GM19193 (cell line): ENCODE measurements around the gene STXBP1.

Experiments used
- POLR2A ChIP-seq: IDR thresholded peaks from 4 replicates; pipeline ENCODE4 v1.6.1; 2011; ENCODE audit not compliant: insufficient read depth, insufficient read length; ENCODE audit errors: extremely low read depth

The STXBP1 gene

DNA sequence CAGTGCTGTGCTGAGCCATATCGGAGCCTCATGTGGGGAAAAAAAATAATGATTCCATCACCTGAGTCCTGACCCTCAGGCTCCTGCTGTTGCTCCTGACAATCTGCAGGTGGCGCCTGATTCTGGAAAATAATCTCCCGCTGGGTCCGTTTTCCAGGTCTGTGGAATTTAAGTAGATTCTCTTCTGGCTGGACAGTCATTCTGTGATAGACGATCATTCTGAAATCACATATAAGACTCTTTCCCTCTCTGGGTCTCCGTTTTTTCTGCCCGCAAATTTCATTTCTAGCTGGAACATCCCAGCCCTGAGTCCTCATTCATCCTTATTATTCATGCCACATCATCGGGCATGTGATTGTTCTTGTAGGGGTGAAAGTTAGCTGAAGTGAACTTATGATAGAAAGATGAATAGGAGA, 22.1 kb upstream of the STXBP1 start:
- TF ChIP-seq POLR2A: no peak

DNA sequence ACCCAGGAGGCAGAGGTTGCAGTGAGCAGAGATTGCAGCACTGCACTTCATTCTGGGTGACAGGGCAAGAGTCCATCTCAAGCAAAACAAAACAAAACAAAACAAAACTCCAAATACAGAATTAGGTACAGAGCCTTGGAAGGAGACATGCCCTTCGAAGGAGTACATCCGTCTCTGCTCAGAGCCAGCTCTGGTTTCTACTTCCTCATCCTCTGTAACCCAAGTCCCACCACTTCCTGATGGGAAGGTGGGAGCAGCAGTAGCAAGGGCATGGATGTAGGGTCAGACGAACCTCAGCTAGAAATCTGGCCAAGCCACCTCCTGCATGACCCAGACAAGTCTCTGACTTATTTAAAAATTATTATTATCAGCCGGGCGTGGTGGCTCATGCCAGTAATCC, 16.5 kb upstream of the STXBP1 start:
- TF ChIP-seq POLR2A: no peak

DNA sequence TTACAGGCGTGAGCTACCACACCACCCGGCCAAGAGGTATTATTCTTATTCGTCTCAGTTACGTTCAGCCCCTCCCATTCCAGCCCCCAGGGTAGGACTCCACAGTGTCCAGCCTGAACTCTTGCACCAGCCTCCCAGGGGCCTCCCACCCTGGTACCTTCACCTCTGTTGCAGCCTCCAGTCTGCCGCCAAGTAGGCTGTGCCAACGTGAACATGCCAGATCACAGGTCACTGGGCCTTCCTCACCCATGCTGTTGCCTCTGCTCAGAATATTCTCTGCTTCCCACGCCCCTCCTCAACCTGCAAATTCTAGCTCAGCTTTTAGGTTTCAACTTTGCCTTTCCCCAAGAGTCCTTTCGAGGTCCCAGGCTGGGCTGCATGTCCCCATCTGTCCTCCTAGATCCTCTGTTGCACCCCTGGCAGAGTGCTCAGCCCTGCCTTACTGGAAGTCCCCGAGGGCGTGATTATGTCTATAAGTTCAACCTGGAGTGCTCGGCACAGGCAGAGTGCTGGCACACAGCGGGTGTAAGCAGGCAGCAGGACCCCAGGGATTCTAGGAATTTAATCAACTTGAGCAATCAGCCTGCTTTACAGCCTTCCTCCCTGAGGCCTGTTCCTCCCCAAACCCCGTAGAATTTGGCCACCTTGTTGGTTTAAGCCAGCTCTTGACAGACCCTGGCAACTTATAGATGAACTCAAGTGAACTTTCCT, 13.1 kb upstream of the STXBP1 start:
- TF ChIP-seq POLR2A: no peak

DNA sequence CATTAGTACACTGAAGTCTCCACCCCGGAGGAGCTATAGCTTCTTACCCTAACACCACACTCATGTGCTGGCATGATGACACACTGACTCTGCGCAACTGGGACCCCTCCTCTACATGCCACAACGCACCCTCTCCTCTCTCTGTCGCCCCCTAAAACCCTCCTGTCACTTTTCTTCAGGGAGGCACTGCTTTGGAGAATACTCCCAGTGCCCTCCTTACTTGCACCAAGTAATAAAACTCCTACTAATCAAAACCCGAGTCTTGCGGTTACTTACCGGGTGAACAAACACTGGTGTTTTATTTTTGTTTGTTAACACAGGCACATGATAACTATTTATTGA, 12.6 kb upstream of the STXBP1 start:
- TF ChIP-seq POLR2A: no peak

DNA sequence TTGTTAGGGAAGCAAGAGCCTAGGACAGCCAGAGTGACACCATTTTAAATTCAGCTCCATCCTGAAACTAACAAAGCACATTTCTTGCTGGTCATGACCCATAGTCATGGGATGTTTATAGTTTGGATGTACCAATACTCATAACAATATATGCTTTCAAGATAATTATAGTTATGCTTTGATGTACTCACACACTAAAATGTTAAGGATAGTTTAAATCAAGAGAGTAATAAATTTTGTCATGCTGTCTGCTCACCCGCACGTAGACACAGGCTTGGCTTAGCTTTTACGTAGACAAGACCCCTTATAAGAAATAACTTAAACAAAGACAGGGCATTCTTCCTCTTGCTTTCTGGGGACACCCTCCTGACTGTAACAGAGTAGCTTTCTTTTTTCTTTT, 8.9 kb upstream of the STXBP1 start:
- no peak for TF ChIP-seq POLR2A

DNA sequence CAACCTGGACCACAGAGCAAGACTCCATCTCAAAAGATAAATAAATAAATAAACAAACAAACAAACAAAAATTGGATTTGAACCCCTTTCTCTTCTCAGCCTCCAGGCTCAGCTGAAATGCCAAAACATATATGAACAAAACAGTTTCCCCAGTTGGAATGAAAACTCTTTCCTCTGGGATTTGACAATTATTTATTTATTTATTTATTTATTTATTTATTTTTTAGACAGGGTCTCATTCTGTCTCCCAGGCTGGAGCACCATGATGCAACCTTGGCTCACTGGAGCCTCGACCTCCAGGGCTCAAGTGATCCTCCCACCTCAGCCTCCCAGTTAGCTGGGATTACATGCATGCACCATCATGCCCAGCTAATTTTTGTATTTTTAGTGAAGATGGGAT, 6.0 kb upstream of the STXBP1 start:
- TF ChIP-seq POLR2A: no peak

DNA sequence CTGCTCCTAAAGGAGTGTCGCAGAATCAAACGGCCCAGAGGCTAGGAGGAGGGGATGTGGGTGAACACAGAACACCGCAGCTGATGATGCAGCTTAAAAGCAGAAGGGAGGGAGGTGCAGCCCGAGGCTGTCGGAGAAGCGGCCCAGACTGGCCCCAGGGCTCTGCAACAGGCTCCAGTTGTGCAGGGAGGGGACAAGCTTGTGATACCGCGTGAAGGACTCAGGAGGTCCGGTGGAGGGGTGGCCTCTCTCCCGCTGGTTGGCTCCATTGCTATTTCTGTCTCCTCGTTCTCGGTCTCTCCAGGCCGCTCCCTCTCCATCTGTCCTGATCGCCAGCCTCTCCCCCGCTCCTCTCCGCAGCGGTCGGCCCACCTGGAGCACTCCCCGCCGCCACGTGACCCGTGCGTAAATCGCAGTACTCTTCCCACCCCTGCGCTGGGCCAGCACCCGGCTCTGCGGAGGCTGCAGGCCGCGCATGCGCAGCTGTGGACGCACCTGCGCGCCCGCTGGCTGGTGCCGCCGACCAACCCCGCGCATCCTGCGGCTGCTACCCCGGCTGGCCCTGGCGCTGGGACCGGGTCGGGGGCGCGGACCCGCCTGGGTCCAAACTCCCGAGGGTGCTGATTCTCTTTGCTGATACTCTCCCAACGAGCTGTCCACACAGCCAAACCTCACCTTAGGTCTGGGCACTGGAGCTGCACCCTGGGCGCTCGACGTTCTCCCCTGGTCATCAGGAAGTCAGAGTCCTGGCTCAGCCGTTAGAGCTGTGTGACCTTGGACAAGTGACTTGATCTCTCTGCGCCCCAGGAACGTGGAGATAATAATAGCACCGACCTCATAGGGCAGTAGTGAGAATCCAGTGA, 3.7 kb upstream of the STXBP1 start:
- TF ChIP-seq POLR2A: no peak

DNA sequence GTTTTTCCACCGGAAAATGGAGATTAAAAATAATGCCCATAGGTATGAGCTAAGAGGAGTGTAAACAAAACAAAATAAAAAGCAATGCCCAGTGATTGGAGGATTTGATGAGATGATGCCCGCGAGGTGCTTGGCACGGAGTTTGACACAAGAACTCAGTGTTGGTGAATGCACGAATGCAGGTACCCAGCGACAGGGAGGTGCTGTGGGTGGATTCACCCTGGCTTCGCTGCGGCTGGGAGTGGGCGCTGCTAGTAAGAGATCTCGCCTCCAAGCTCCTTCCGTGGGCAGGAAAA, 526 bp upstream of the STXBP1 start:
- TF ChIP-seq POLR2A: no peak

DNA sequence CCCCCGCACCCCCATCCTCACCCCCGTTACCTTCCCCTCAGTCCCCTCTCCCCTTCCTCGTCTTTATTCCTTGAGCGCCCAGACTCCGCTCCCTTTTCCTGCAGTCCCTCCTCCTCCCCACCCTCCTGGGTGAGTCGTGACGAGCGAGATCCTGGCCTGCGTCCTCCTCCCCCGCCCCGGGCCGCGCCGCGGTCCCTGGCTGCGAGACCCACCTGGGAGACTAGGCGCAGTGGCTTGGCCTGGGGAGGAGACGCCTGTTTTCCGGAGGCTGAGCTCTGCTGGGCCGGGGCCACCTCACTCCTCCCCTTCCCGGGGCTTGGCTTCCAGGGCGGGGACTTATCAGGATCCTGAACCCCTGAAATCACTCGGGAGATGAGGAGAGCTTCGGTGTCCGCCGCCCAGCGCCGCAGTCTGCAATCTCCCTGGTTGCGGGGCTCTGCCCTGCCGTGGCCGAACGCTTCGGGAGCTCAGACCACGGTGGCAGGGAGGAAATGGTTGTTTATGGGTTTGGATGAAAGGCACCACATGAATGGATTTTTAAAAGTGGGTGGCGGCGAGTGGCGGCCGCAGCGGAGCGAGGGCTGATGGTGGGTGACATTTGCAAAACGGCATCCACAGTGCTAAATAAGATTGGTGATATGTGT, 984 bp downstream of the STXBP1 start:
- TF ChIP-seq POLR2A: no peak

DNA sequence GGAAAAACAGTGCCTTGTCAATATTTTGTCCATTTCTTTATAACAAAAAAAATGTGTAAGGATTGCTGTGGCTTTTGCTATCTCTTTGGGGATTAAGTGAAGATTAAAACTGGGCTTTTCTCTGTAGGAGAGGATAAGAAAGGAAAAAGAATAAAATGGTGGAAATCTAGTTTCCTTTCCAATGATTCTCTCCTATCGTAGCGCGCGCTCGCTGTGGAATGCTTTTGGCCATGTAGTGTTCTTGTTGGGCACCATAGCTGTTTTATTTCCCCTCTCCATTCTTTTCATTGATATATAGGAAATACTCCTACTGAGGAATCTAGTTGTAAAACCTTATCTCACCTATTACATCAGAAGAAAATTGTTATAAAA, 1.5 kb downstream of the STXBP1 start:
- TF ChIP-seq POLR2A: no peak

DNA sequence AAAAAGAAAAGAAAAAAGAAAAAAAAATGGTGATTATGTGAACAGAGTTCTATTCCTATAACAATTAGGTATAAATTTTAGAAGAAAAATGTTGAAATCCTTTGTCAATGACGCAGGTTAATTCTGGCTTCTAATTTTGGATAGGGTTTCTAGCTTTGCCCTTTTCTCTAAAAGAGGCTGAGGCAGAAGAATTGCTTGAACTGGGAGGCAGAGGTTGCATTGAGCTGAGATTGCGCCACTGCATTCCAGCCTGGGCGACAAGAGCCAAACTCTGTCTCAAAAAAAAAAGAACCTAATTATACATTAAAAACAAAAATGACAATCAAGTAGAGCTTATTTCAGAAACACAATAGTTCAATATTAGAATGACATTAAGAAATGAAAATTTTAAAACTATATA, 2.9 kb downstream of the STXBP1 start:
- no peak for TF ChIP-seq POLR2A

DNA sequence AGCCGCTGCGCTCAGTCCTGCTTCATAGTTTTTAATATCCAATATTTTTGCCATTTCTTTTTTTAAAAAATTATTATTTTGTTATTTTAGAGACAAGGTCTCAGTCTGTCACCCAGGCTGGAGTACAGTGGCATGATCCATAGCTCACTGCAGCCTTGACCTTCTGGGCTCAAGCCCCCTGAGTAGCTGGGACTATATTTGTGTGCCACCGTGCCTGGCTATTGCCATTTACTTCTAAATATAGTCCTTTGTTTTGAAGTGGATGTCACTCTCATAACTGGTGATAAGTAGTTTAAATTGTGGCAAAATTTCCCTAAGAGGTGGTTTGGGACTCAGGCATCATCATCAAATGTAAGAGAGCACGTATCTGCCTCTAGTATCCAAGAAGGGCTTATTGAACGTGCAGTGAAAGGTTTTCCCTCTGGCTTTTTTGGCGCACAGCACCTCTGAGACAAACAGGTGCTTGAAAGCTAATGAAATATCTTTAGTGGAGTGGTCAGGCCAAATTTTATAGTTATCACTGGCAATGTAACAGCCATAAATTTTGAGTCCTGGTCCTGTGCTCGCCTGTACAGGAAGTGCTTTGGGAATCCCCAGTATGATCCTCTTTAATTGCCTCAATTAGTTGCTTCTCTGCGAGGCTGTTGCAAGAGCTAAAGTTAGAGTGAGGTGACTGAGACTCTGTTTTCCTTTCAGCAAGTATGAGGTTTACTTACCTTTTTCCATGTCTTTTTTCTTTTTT, 14.8 kb downstream of the STXBP1 start:
- TF ChIP-seq POLR2A: no peak

DNA sequence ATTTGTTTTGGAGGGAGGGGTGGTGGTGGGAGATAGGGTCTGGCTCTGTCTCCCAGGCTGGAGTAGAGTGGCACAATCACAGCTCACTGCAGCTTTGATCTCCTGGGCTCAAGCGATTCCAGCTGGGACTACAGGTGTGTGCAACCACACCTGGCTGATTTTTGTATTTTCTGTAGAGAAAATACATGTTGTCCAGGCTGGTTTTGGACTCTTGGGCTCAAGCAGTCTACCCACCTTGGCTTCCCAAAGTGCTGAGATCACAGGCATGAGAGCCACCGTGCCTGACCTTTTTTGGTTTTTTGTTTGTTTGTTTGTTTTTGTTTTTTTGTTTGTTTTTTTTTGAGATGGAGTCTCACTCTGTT, 15.4 kb downstream of the STXBP1 start:
- no peak for TF ChIP-seq POLR2A

DNA sequence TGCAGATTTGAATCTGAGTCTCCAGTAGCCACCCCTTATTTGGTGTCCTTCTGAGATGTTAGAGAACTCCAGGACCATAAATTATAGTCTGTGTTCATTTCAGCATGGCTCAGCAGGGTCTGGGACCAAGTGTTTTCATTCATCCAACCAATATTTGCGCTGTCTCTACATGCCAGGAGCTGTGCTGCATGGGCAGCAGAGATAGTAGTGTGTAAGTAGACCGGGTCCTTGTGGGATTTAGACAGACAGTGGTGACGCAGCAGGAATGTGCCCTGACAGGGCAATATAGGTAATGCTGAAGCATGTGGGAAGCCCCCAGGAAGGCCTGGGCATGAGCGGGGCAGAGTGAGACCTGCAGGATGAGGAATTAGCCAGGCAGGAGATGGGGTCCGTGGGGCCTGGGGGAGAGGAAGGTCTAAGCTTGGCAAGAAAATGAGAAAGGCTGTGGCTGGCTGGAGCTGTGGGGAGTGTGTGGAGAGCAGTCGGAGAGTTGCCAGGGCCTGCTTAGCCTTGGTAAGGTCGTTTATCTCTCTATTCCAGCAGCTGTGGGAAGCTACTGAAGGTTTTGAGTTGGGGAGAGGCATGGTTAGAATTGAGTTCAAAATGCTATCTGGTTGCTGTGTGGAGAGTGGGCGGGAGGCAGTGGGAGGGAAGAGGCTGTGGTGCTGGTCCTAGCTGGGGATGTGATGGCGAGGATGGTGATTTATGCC, 16.8 kb downstream of the STXBP1 start:
- TF ChIP-seq POLR2A: no peak
